ENCODE results near the gene CLASP1.

CLASP1 gene

DNA sequence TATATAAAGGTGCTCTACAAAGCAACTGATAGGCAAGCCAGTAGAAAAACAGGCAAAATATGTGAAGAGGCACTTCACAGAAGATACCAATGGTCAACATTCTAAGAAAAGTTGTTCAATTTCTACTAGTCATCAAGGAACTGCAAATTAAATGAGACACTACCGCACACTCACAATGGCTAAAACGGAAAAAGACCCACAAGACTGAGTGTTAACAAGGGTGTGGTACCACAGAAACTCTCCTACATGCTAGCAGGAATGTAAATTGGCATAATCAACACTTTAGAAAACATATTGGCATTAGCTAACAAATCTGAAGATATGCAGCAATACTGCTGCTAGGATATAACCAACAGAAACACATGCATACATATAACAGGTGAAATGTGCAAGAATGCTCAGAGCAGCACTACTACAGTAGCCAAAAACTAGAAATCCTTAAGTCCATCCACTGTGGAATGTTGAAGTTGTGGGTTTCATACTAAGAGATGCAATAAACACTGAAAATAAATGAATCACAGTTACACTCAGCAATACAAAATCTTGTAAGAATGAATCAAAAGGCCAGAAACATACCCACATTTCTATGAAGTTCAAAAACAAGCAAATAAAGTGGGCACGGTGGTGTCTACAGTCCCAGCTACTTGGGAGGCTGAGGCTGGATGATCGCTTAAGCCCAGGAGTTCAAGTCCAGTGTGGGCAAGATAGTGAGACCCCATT lies 109.4 kb downstream of the CLASP1 start:
- Histone ChIP-seq H3K9me2 (ENCODE audit: low read depth, low read length) (no peaks in the 10 kb centered on the region), H3K9me3 (ENCODE audit: low read length) (no peaks in the 10 kb centered on the region), H2AFZ (ENCODE audit: low read length) (no peak overlapping the region), H3K4me3 (ENCODE audit: low read depth, low read length, poor library complexity, severe bottlenecking) (peak overlapping the region; percentile 1), H3F3A (ENCODE audit: insufficient read depth, low read length) (no peaks in the 10 kb centered on the region; the same call in 1 of the 2 replicates), H3K27me3 (ENCODE audit: insufficient read depth, low read length) (no peaks in the 10 kb centered on the region), H3K27ac (ENCODE audit: low read depth, low read length, poor library complexity, severe bottlenecking) (no peak overlapping the region), H4K20me1 (ENCODE audit: insufficient read depth, low read length) (no peaks in the 10 kb centered on the region), H3K36me3 (ENCODE audit: insufficient read depth, low read length) (no peaks in the 10 kb centered on the region), H3K9ac (ENCODE audit: low read length) (no peak overlapping the region), H3K79me2 (ENCODE audit: insufficient read depth, low read length) (peaks cover 50% of the 10 kb centered on the region), H3K4me1 (ENCODE audit: insufficient read depth, low read length, severe bottlenecking) (peaks cover 35% of the 10 kb centered on the region), H3K4me2 (ENCODE audit: low read length) (peak overlapping the region; percentile 20)
- TF ChIP-seq, protein P1, sequence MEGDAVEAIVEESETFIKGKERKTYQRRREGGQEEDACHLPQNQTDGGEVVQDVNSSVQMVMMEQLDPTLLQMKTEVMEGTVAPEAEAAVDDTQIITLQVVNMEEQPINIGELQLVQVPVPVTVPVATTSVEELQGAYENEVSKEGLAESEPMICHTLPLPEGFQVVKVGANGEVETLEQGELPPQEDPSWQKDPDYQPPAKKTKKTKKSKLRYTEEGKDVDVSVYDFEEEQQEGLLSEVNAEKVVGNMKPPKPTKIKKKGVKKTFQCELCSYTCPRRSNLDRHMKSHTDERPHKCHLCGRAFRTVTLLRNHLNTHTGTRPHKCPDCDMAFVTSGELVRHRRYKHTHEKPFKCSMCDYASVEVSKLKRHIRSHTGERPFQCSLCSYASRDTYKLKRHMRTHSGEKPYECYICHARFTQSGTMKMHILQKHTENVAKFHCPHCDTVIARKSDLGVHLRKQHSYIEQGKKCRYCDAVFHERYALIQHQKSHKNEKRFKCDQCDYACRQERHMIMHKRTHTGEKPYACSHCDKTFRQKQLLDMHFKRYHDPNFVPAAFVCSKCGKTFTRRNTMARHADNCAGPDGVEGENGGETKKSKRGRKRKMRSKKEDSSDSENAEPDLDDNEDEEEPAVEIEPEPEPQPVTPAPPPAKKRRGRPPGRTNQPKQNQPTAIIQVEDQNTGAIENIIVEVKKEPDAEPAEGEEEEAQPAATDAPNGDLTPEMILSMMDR (IDR thresholded peaks at IDR 0.05; ENCODE audit: low read length) = no peak
- TF ChIP-seq EZH2 (IDR thresholded peaks at IDR 0.05; ENCODE audit: borderline replicate concordance, low read length) = no peak

DNA sequence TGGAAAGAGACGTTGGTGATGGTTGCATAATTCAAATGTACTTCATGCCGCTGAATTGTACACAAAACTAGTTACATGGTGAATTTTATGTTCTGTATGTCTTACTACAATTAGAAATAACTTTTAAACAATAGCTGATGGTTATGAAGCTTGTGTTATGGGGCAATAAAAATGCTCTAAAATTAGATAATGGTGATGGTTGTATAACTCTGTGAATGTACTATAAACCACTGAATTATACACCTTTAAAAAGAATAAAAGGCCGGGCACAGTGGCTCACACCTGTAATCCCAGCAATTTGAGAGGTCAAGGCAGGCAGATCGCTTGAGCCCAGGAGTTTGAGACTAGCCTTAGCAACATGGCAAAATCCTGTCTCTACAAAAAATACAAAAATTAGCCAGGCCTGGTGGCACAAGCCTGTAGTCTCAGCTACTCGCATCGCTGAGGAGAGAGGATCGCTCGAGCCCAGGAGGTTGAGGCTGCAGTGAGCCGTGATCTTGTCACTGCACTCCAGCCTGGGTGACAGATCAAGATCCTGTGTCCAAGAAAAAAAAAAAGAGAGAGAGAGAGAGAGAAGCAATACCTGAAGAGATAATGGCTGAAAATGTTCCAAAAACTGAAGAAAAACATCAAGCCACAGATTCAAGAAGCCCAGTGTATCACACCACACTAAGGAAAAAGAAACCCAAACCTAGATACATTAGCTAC lies 112.3 kb downstream of the CLASP1 start:
- H2AFZ ChIP-seq (ENCODE audit: low read length) = no peak overlapping the region
- H3K9ac ChIP-seq (ENCODE audit: low read length) = no peak overlapping the region
- no peaks in the 10 kb centered on the region for H4K20me1 ChIP-seq (ENCODE audit: insufficient read depth, low read length)
- H3K9me2 ChIP-seq (ENCODE audit: low read depth, low read length) = no peaks in the 10 kb centered on the region
- H3F3A ChIP-seq (ENCODE audit: insufficient read depth, low read length) = no peaks in the 10 kb centered on the region; the same call in 1 of the 2 replicates
- H3K27ac ChIP-seq (ENCODE audit: low read depth, low read length, poor library complexity, severe bottlenecking) = peak overlapping the region; percentile 35
- H3K4me1 ChIP-seq (ENCODE audit: insufficient read depth, low read length, severe bottlenecking) = peaks cover 55% of the 10 kb centered on the region
- H3K79me2 ChIP-seq (ENCODE audit: insufficient read depth, low read length) = peaks cover 35% of the 10 kb centered on the region
- H3K27me3 ChIP-seq (ENCODE audit: insufficient read depth, low read length) = no peaks in the 10 kb centered on the region
- no peaks in the 10 kb centered on the region for H3K9me3 ChIP-seq (ENCODE audit: low read length)
- H3K36me3 ChIP-seq (ENCODE audit: insufficient read depth, low read length) = no peaks in the 10 kb centered on the region
- no peak overlapping the region for H3K4me3 ChIP-seq (ENCODE audit: low read depth, low read length, poor library complexity, severe bottlenecking)
- no peak overlapping the region for H3K4me2 ChIP-seq (ENCODE audit: low read length)
- TF ChIP-seq, protein P1 (IDR thresholded peaks at IDR 0.05; ENCODE audit: low read length) = no peak
- TF ChIP-seq EZH2 (IDR thresholded peaks at IDR 0.05; ENCODE audit: borderline replicate concordance, low read length) = no peak

DNA sequence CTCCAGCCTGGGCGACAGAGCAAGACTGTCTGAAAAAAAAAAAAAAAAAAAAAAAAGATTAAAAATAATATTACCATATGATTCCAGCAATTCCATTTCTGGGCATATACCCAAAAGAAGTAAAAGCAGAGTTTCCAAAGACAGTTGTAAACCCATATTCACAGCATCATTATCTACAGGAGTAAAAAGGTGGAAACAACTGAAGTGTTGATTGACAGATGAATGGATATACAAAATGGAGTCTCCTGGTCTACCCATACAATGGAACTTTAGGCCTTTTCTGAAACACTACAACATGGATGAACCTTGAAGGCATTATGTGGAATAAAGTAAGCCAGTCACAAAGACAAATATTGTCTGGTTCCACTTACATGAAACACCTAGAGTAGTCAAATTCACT lies 112.9 kb downstream of the CLASP1 start:
- no peaks in the 10 kb centered on the region for H4K20me1 ChIP-seq (ENCODE audit: insufficient read depth, low read length)
- no peaks in the 10 kb centered on the region for H3K9me2 ChIP-seq (ENCODE audit: low read depth, low read length)
- H3K27me3 ChIP-seq (ENCODE audit: insufficient read depth, low read length) = no peaks in the 10 kb centered on the region
- H3K4me2 ChIP-seq (ENCODE audit: low read length) = no peak overlapping the region
- H2AFZ ChIP-seq (ENCODE audit: low read length) = no peak overlapping the region
- no peaks in the 10 kb centered on the region for H3K36me3 ChIP-seq (ENCODE audit: insufficient read depth, low read length)
- no peak overlapping the region for H3K4me3 ChIP-seq (ENCODE audit: low read depth, low read length, poor library complexity, severe bottlenecking)
- no peaks in the 10 kb centered on the region; the same call in 1 of the 2 replicates for H3F3A ChIP-seq (ENCODE audit: insufficient read depth, low read length)
- peak overlapping the region; percentile 35 for H3K27ac ChIP-seq (ENCODE audit: low read depth, low read length, poor library complexity, severe bottlenecking)
- H3K79me2 ChIP-seq (ENCODE audit: insufficient read depth, low read length) = peaks cover 34% of the 10 kb centered on the region
- H3K9me3 ChIP-seq (ENCODE audit: low read length) = no peaks in the 10 kb centered on the region
- peaks cover 61% of the 10 kb centered on the region for H3K4me1 ChIP-seq (ENCODE audit: insufficient read depth, low read length, severe bottlenecking)
- H3K9ac ChIP-seq (ENCODE audit: low read length) = no peak overlapping the region
- no peak for TF ChIP-seq EZH2 (IDR thresholded peaks at IDR 0.05; ENCODE audit: borderline replicate concordance, low read length)
- TF ChIP-seq, protein P1 (IDR thresholded peaks at IDR 0.05; ENCODE audit: low read length) = no peak

All from OCI-LY1 (cell line).